SK-MEL-5 (cell line): ENCODE results near the gene TPM4. TPM values are rescaled to one million over a fixed set of nuclear protein-coding genes. Genes with fewer than 3 reads are reported as not detected.
A peak's percentile ranks its signal among the peaks of the same experiment; 100 is the strongest.

Experiments
- DNase-seq: peaks from one replicate; pipeline ENCODE4 v3.0.0-alpha.2; 2016; ENCODE audit warnings: low read depth, low spot score
- in situ Hi-C: cut with HindIII; loops from 2 replicates; pipeline ENCODE4 v1.10.0; 2016; ENCODE audit warnings: low sequenced_read_pairs, high pct_unique_total_duplicates, low pct_unique_long_range_greater_than_20kb
- total RNA-seq: library from RNA; depleted of rRNA; stranded (reverse); fragments of >200 nt; shearing (Covaris generic); gene quantifications from 2 replicates; pipeline ENCODE4 v1.2.3, GENCODE V29; 2014

Gene TPM4
- total RNA-seq, 1 experiment from 2014 or later, result 197 TPM

- no peak for DNase-seq
- in situ Hi-C loops, result no loop called here
These were observed 37.2 kb upstream of the TPM4 start for GRCh38 chr19:16039081-16039480.

GRCh38 chr19:16039545-16039944 is 36.8 kb upstream of the TPM4 start:
- in situ Hi-C loops, result no loop called here
- DNase-seq, result no peak

- in situ Hi-C loops, result no loop called here
- no peak for DNase-seq
These were observed 35.7 kb upstream of the TPM4 start for GRCh38 chr19:16040642-16041041.

GRCh38 chr19:16041299-16041990 is 34.9 kb upstream of the TPM4 start:
- in situ Hi-C loops, result no loop called here
- DNase-seq, result peak; percentile 66

- no peak for DNase-seq
- in situ Hi-C loops, result no loop called here
These were observed 34.3 kb upstream of the TPM4 start for GRCh38 chr19:16041991-16042386.

GRCh38 chr19:16042533-16043085 is 33.7 kb upstream of the TPM4 start:
- DNase-seq, result no peak

GRCh38 chr19:16043156-16043757 is 33.0 kb upstream of the TPM4 start:
- no peak for DNase-seq
- in situ Hi-C loops, result no loop called here

More at GRCh38 chr19:16042533-16043085, 33.7 kb upstream of the TPM4 start:
- in situ Hi-C loops, result no loop called here

- DNase-seq, result no peak
- in situ Hi-C loops, result no loop called here
These were observed 31.5 kb upstream of the TPM4 start for GRCh38 chr19:16044746-16045145.

- in situ Hi-C loops, result no loop called here
- DNase-seq, result no peak
These were observed 31.1 kb upstream of the TPM4 start for GRCh38 chr19:16045171-16045570.

- DNase-seq, result no peak
- in situ Hi-C loops, result no loop called here
These were observed 30.4 kb upstream of the TPM4 start for GRCh38 chr19:16045893-16046292.

- DNase-seq, result no peak
- in situ Hi-C loops, result no loop called here
These were observed 27.7 kb upstream of the TPM4 start for GRCh38 chr19:16048583-16048982.

GRCh38 chr19:16051254-16052025 is 24.9 kb upstream of the TPM4 start:
- in situ Hi-C loops, result no loop called here
- peak; percentile 62 for DNase-seq

- DNase-seq, result no peak
- in situ Hi-C loops, result no loop called here
These were observed 23.9 kb upstream of the TPM4 start for GRCh38 chr19:16052353-16052752.

GRCh38 chr19:16057062-16057461 is 19.2 kb upstream of the TPM4 start:
- in situ Hi-C loops, result no loop called here
- DNase-seq, result no peak

GRCh38 chr19:16060294-16060693 is 16.0 kb upstream of the TPM4 start:
- in situ Hi-C loops, result no loop called here
- no peak for DNase-seq

- in situ Hi-C loops, result no loop called here
- DNase-seq, result no peak
These were observed 14.4 kb upstream of the TPM4 start for GRCh38 chr19:16061943-16062342.

- peak; percentile 33 for DNase-seq
- in situ Hi-C loops, result no loop called here
These were observed 13.5 kb upstream of the TPM4 start for GRCh38 chr19:16062789-16063188.

GRCh38 chr19:16064209-16064889 is 11.9 kb upstream of the TPM4 start:
- in situ Hi-C loops, result no loop called here
- DNase-seq, result no peak
